ENCODE measurements around the gene AMBN.
"Not testable (repeated sequence)": the region's sequence is repeated elsewhere in the genome, so short reads cannot be mapped to it uniquely, and the experiment has no call there.

The AMBN gene

DNA sequence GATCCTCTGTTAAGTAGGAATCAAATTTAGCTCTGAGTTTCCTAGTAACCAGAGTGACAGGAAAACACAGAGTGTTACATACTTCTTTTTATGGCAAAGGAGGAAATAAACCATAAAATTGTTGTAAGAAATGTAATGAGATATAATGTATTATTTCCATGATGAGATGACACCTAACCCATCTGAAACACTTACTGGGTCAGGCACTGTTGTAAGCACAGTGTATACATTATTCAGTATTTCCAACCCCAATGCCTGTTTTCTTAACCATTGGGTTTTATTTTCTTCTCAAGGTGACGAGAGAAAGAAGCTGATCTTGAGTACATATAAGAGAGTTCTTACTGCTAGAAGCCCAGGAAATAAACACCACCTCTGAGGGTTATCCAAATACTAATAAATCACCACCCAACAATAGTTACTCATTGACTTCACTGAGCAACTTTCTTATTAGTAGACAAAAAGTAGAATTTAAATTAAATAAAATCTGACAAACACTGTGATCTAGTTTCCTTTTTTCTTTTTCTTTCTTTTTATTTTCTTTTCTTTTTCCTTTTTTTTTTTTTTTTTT, 32.3 kb downstream of the AMBN start:
- Mint-ChIP-seq H3K9me3 (peaks cover 2% of the 10 kb centered on the region), H3K4me3 (no peak overlapping the region), H3K27ac (no peak overlapping the region), H3K4me1 (ENCODE audit: low read depth) (no peaks in the 10 kb centered on the region), H3K36me3 (ENCODE audit: low read depth) (no peaks in the 10 kb centered on the region), H3K27me3 (no peaks in the 10 kb centered on the region)
- intact Hi-C loops (cut with micrococcal nuclease) = no loop called here

DNA sequence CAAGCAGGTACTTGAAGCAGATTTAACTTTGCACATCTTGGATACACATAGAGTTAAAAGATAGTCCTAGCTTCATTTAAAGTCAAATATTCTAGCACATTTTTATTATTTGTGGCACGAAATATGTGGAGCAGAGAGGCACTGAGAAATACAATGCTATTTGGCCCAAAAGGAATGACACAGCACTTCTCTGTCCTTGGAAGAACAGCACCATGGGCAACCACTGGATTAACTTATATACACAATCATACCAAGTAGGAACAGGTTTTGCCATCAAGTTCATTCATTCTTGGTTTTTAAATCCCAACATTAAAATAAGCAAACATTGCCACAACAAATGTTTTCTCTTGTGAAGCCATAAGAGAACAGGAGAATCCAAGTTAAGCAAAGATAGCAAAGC, 35.6 kb downstream of the AMBN start:
- H3K27ac Mint-ChIP-seq = no peak overlapping the region
- H3K36me3 Mint-ChIP-seq (ENCODE audit: low read depth) = no peaks in the 10 kb centered on the region
- intact Hi-C loops (cut with micrococcal nuclease) = no loop called here
- H3K9me3 Mint-ChIP-seq = no peaks in the 10 kb centered on the region
- H3K4me3 Mint-ChIP-seq = no peak overlapping the region
- no peaks in the 10 kb centered on the region for H3K27me3 Mint-ChIP-seq
- no peaks in the 10 kb centered on the region for H3K4me1 Mint-ChIP-seq (ENCODE audit: low read depth)

- Mint-ChIP-seq H3K27me3 (no peaks in the 10 kb centered on the region), H3K36me3 (ENCODE audit: low read depth) (no peaks in the 10 kb centered on the region), H3K4me3 (no peak within 1 kb of the TSS), H3K27ac (no peak within 1 kb of the TSS), H3K9me3 (no peaks in the 10 kb centered on the region), H3K4me1 (ENCODE audit: low read depth) (no peaks in the 10 kb centered on the region)
- intact Hi-C loops (cut with micrococcal nuclease) = no loop called here
Measured at GRCh38 chr4:70628444-70628843, 36.4 kb downstream of the AMBN start, which contains the start of gene ENAM. Gene ENAM, plus strand, starts transcription at chr4:70628744. Its CDS starts 757 bp downstream, at chr4:70629501.

- H3K9me3 Mint-ChIP-seq = no peaks in the 10 kb centered on the region
- no peak overlapping the region for H3K4me3 Mint-ChIP-seq
- H3K36me3 Mint-ChIP-seq (ENCODE audit: low read depth) = no peaks in the 10 kb centered on the region
- intact Hi-C loops (cut with micrococcal nuclease) = no loop called here
- no peak overlapping the region for H3K27ac Mint-ChIP-seq
- no peaks in the 10 kb centered on the region for H3K27me3 Mint-ChIP-seq
- no peaks in the 10 kb centered on the region for H3K4me1 Mint-ChIP-seq (ENCODE audit: low read depth)
Measured at GRCh38 chr4:70629469-70630090, 37.5 kb downstream of the AMBN start.

DNA sequence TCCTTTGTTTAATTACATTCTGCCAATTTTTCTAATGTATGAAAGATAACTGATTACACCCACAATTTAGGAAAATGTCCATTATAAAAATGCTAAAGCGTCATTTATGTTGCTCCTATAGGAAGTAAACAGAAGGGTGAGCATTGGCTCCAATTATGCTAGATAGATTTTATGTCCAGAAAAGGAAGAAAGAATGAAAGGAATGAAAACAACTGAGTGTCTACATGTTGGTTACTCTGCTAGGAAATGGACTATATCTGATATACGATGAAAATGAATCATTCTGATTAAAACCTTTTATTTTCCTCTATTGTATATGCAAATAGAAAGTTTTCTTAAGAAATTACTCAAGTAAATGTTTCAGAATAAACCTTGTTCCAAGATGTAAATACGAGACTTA, 38.1 kb downstream of the AMBN start:
- H3K36me3 Mint-ChIP-seq (ENCODE audit: low read depth) = no peaks in the 10 kb centered on the region
- intact Hi-C loops (cut with micrococcal nuclease) = no loop called here
- H3K27me3 Mint-ChIP-seq = no peaks in the 10 kb centered on the region
- H3K4me1 Mint-ChIP-seq (ENCODE audit: low read depth) = no peaks in the 10 kb centered on the region
- H3K9me3 Mint-ChIP-seq = no peaks in the 10 kb centered on the region
- no peak overlapping the region for H3K4me3 Mint-ChIP-seq
- no peak overlapping the region for H3K27ac Mint-ChIP-seq

GRCh38 chr4:70632028-70632427, 40.0 kb downstream of the AMBN start:
- H3K4me1 Mint-ChIP-seq (ENCODE audit: low read depth) = no peaks in the 10 kb centered on the region
- H3K4me3 Mint-ChIP-seq = no peak overlapping the region
- no peak overlapping the region for H3K27ac Mint-ChIP-seq
- intact Hi-C loops (cut with micrococcal nuclease) = no loop called here
- H3K36me3 Mint-ChIP-seq (ENCODE audit: low read depth) = no peaks in the 10 kb centered on the region
- H3K27me3 Mint-ChIP-seq = no peaks in the 10 kb centered on the region
- no peaks in the 10 kb centered on the region for H3K9me3 Mint-ChIP-seq

- Mint-ChIP-seq H3K36me3 (ENCODE audit: low read depth) (no peaks in the 10 kb centered on the region), H3K4me1 (ENCODE audit: low read depth) (no peaks in the 10 kb centered on the region), H3K27me3 (no peaks in the 10 kb centered on the region), H3K9me3 (no peaks in the 10 kb centered on the region), H3K27ac (no peak overlapping the region), H3K4me3 (no peak overlapping the region)
- intact Hi-C loops (cut with micrococcal nuclease) = no loop called here
Measured at GRCh38 chr4:70634482-70634881, 42.4 kb downstream of the AMBN start.

GRCh38 chr4:70637239-70637913, 45.3 kb downstream of the AMBN start:
- Mint-ChIP-seq H3K4me3 (no peak overlapping the region), H3K4me1 (ENCODE audit: low read depth) (no peaks in the 10 kb centered on the region), H3K27me3 (no peaks in the 10 kb centered on the region), H3K27ac (no peak overlapping the region), H3K9me3 (no peaks in the 10 kb centered on the region), H3K36me3 (ENCODE audit: low read depth) (no peaks in the 10 kb centered on the region)
- intact Hi-C loops (cut with micrococcal nuclease) = no loop called here

GRCh38 chr4:70640192-70640591, 48.1 kb downstream of the AMBN start:
- intact Hi-C loops (cut with micrococcal nuclease) = no loop called here
- Mint-ChIP-seq H3K27ac (no peak overlapping the region), H3K4me3 (no peak overlapping the region), H3K9me3 (no peaks in the 10 kb centered on the region), H3K36me3 (ENCODE audit: low read depth) (no peaks in the 10 kb centered on the region), H3K4me1 (ENCODE audit: low read depth) (no peaks in the 10 kb centered on the region), H3K27me3 (no peaks in the 10 kb centered on the region)

GRCh38 chr4:70650741-70651140, 58.7 kb downstream of the AMBN start:
- H3K9me3 Mint-ChIP-seq; H3K4me1 Mint-ChIP-seq (ENCODE audit: low read depth); H3K27me3 Mint-ChIP-seq; H3K27ac Mint-ChIP-seq; H3K36me3 Mint-ChIP-seq (ENCODE audit: low read depth); H3K4me3 Mint-ChIP-seq: not testable (repeated sequence)
- intact Hi-C loops (cut with micrococcal nuclease) = loop anchor here (5.0 kb wide), 1 partner anchor 1062 kb away; no protein-coding TSS in a partner anchor

DNA sequence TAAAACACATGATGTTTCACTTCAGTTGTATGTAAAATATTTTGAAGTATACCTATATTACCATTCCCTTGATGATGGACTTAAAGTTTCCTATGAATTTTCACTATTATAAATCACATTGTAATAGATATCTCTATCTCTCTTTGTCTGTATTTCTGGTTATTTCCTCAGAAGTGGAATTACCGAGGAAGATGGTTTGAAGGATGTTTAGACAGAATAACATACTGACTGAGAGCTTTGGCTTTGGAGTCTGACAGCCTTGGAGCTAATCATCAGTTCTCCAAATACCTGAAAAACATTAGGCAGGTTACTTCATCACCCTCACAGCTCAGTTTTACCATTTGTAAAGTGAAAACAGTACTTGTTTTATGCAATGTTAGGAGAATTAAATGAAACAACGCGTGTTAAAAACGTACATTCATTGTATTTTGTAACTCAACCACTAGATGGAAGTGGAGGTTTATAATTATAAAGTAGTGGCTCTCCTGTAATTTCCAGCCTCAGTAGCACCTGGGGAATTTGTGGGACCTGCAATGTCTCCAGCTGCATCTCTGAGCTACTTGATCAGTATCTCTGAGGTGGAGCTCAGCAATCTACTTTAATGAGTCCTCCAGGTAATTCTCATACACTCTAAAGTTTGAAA, 59.9 kb downstream of the AMBN start:
- H3K9me3 Mint-ChIP-seq = no peaks in the 10 kb centered on the region
- H3K27ac Mint-ChIP-seq = no peak overlapping the region
- H3K27me3 Mint-ChIP-seq = peaks cover 3% of the 10 kb centered on the region
- peaks cover 8% of the 10 kb centered on the region for H3K4me1 Mint-ChIP-seq (ENCODE audit: low read depth)
- intact Hi-C loops (cut with micrococcal nuclease) = loop anchor here (5.0 kb wide), 1 partner anchor 1060 kb away; no protein-coding TSS in a partner anchor
- H3K4me3 Mint-ChIP-seq = no peak overlapping the region
- no peaks in the 10 kb centered on the region for H3K36me3 Mint-ChIP-seq (ENCODE audit: low read depth)

- no peak overlapping the region for H3K27ac Mint-ChIP-seq
- intact Hi-C loops (cut with micrococcal nuclease) = loop anchor here (5.0 kb wide), 1 partner anchor 1058 kb away; no protein-coding TSS in a partner anchor
- H3K4me3 Mint-ChIP-seq = no peak overlapping the region
- H3K4me1 Mint-ChIP-seq (ENCODE audit: low read depth) = peaks cover 11% of the 10 kb centered on the region
- no peaks in the 10 kb centered on the region for H3K9me3 Mint-ChIP-seq
- no peaks in the 10 kb centered on the region for H3K36me3 Mint-ChIP-seq (ENCODE audit: low read depth)
- no peaks in the 10 kb centered on the region for H3K27me3 Mint-ChIP-seq
Measured at GRCh38 chr4:70654605-70655011, 62.6 kb downstream of the AMBN start.

Data from dendritic cell treated with granulocyte-macrophage colony-stimulating factor and Interleukin-4, amounts not matched to agents 40 ng/mL and 50 ng/mL, for 4 days (primary cell).